ENCODE measurements around the gene PTPN1. TPM values are rescaled to one million over a fixed set of nuclear protein-coding genes. Genes with fewer than 3 reads are reported as not detected.

The PTPN1 gene
- total and polyA plus RNA-seq, 3 donors from 2014 or later, result 42.0 to 44.3 (median 44.0) TPM

DNA sequence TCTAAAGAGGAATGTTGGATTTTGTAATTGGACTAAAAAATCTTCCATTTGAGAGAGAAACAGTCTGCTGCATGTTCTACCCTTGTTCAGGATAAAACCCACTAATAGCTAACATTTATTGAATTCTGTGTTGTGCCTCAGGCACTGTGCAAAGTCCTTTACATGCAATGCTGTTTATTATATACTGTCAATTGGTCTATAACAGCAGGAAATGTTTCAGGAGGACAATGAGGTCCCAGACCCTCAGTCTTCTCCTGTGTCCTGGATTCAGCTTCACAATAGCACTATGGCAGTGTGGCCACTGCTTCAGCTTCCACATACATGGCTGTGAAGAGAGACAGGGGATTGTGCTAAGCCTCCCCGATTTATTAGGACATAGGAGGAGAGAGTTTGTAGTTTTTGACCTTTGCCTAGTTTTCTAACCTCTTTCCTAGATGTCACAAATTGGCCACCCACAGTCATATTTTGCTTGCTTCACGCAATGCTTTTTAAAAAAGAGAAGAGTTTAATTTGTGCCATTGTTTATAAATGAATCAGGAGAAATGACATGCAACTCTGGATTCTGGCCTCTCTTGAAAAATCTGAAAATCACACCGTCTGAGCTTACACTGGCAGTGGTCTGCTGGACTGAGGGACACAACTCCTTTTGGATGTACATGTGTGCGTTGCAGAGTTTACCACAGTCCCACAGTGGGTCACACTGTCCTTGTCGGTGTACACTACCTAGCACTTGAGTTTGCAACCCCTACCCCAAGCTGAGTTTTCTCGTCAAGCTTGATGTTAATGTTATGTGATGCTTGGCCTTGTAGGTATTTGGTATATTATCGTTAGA is 11.3 kb downstream of the PTPN1 start:
- no peaks in the 10 kb centered on the region for H3K36me3 ChIP-seq (ENCODE audit: low read depth, missing control alignments)
- no peak overlapping the region for H3K27ac ChIP-seq
- H3K4me3 ChIP-seq, result no peak overlapping the region
- WGBS, 2 donors, result 84 to 88% methylated on average over 7 of the region's 7 CpGs
- no peaks in the 10 kb centered on the region for H3K27me3 ChIP-seq
- no peak for TF ChIP-seq POLR2A (IDR thresholded peaks at IDR 0.05)
- TF ChIP-seq CTCF (IDR thresholded peaks at IDR 0.05), result no peak
- DNase-seq, result no peak
- no peaks in the 10 kb centered on the region for H3K9me3 ChIP-seq
- intact Hi-C loops (cut with DNase I; ENCODE audit: low total_unique reads), result no loop called here
- peaks cover 14% of the 10 kb centered on the region for H3K4me1 ChIP-seq

- no peak overlapping the region for H3K27ac ChIP-seq
- H3K4me1 ChIP-seq, result peaks cover 19% of the 10 kb centered on the region
- intact Hi-C loops (cut with DNase I; ENCODE audit: low total_unique reads), result no loop called here
- no peaks in the 10 kb centered on the region for H3K36me3 ChIP-seq (ENCODE audit: low read depth, missing control alignments)
- no peaks in the 10 kb centered on the region for H3K9me3 ChIP-seq
- no peak for TF ChIP-seq CTCF (IDR thresholded peaks at IDR 0.05)
- TF ChIP-seq POLR2A (IDR thresholded peaks at IDR 0.05), result no peak
- H3K27me3 ChIP-seq, result no peaks in the 10 kb centered on the region
- 89 to 94% methylated on average over 3 of the region's 3 CpGs for WGBS, 2 donors
- no peak overlapping the region for H3K4me3 ChIP-seq
- DNase-seq, result no peak
Measured at GRCh38 chr20:50522053-50522674, 12.0 kb downstream of the PTPN1 start.

GRCh38 chr20:50523552-50524167 is 13.5 kb downstream of the PTPN1 start:
- TF ChIP-seq CTCF (IDR thresholded peaks at IDR 0.05) (no peak), POLR2A (IDR thresholded peaks at IDR 0.05) (no peak)
- no peaks in the 10 kb centered on the region for H3K9me3 ChIP-seq
- 46 to 76% methylated on average over 3 of the region's 3 CpGs for WGBS, 2 donors
- DNase-seq, result no peak
- no peak overlapping the region for H3K27ac ChIP-seq
- intact Hi-C loops (cut with DNase I; ENCODE audit: low total_unique reads), result no loop called here
- no peak overlapping the region for H3K4me3 ChIP-seq
- H3K36me3 ChIP-seq (ENCODE audit: low read depth, missing control alignments), result no peaks in the 10 kb centered on the region
- H3K27me3 ChIP-seq, result no peaks in the 10 kb centered on the region
- H3K4me1 ChIP-seq, result peaks cover 17% of the 10 kb centered on the region

DNA sequence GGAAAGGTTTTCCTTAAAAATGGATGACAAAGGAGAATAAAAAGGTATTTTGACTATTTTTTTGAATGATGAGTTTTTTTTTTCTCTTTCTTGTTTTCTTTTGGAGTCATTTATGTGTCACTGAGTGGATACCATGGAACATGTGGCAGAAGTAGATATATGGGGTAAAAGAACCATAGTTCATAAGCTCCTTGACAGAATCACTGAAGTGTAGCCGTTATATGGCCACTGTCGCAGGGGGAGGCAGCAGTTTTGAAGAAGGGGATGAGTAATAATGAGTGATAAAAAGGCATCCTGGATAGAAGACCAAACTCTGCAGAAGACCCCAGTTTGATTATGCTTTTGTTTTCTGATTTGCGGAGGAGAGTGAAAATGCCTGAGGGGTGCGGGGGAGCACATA is 15.5 kb downstream of the PTPN1 start:
- no peaks in the 10 kb centered on the region for H3K36me3 ChIP-seq (ENCODE audit: low read depth, missing control alignments)
- no peak for DNase-seq
- TF ChIP-seq POLR2A (IDR thresholded peaks at IDR 0.05), result no peak
- TF ChIP-seq CTCF (IDR thresholded peaks at IDR 0.05), result no peak
- no peak overlapping the region for H3K4me3 ChIP-seq
- intact Hi-C loops (cut with DNase I; ENCODE audit: low total_unique reads), result no loop called here
- WGBS, 2 donors, result 92 to 97% methylated on average over 4 of the region's 4 CpGs
- H3K27me3 ChIP-seq, result no peaks in the 10 kb centered on the region
- peaks cover 9% of the 10 kb centered on the region for H3K4me1 ChIP-seq
- no peaks in the 10 kb centered on the region for H3K9me3 ChIP-seq
- H3K27ac ChIP-seq, result no peak overlapping the region
